K562 (cell line): ENCODE results near the gene TAF4. TPM values are rescaled to one million over a fixed set of nuclear protein-coding genes. Genes with fewer than 3 reads are reported as not detected.

Experiments
- ETV5 ChIP-seq: sonication (generic); formaldehyde crosslinking; IDR thresholded peaks from 2 replicates; pipeline ENCODE4 v1.4.0; 2020; ENCODE audit warnings: low read depth, mild to moderate bottlenecking, missing genetic modification reagents
- FOXA3 ChIP-seq, 2 experiments: fragments of 450-650 bp in 1 of 2; sonication (generic) in 1 of 2; formaldehyde crosslinking; IDR thresholded peaks in 1 of 2; conservative IDR thresholded peaks in 1 of 2; 2 replicates each; pipeline versions ENCODE4 v1.4.0 to v1.8.0; 2020 to 2022; ENCODE audit warnings: mild to moderate bottlenecking in 2 of 2, missing genetic modification reagents in 1 of 2
- GATA2 ChIP-seq: sonication (generic); formaldehyde crosslinking; IDR thresholded peaks from 2 replicates; pipeline ENCODE4 v1.4.0; 2020; ENCODE audit warnings: mild to moderate bottlenecking, missing genetic modification reagents
- HCFC1 ChIP-seq: IDR thresholded peaks from 2 replicates; pipeline ENCODE4 v1.6.1; 2012; ENCODE audit warnings: low read depth, low read length, improper control_type of control experiment
- KLF13 ChIP-seq: fragments of 450-650 bp; IDR thresholded peaks from 2 replicates; pipeline ENCODE4 v1.6.1; 2016; ENCODE audit warnings: missing genetic modification characterization, low read depth, mild to moderate bottlenecking, missing compliant biosample characterization, moderate library complexity, borderline replicate concordance
- MCM3 ChIP-seq: fragments of 450-650 bp; IDR thresholded peaks from 2 replicates; pipeline ENCODE4 v1.6.1; 2016
- OTX1 ChIP-seq: fragments of 450-650 bp; formaldehyde crosslinking; IDR thresholded peaks from 2 replicates; pipeline ENCODE4 v1.4.0; 2022; ENCODE audit warnings: mild to moderate bottlenecking
- POLR3G ChIP-seq: IDR thresholded peaks from 2 replicates; pipeline ENCODE4 v1.6.1; 2011; ENCODE audit not compliant: insufficient read length, insufficient replicate concordance; ENCODE audit errors: extremely low read depth
- PRMT5 ChIP-seq: sonication (generic); formaldehyde crosslinking; IDR thresholded peaks from 2 replicates; pipeline ENCODE4 v1.5.0; 2020; ENCODE audit warnings: missing genetic modification reagents
- PTTG1 ChIP-seq: fragments of 450-650 bp; IDR thresholded peaks from 2 replicates; pipeline ENCODE4 v1.6.1; 2016; ENCODE audit warnings: low read depth, mild to moderate bottlenecking, missing genetic modification characterization, missing compliant biosample characterization
- RAD21 ChIP-seq, 2 experiments: fragments of 250-450 bp in 1 of 2; fragments of 450-650 bp in 1 of 2; sonication (Bioruptor Pico) in 1 of 2; formaldehyde crosslinking in 1 of 2; IDR thresholded peaks in 1 of 2; conservative IDR thresholded peaks in 1 of 2; 2 replicates each; pipeline versions ENCODE4 v1.4.0 to v1.8.0; 2020 to 2022; ENCODE audit warnings: mild to moderate bottlenecking in 2 of 2, moderate library complexity in 1 of 2
- STAT5A ChIP-seq: IDR thresholded peaks from 2 replicates; pipeline ENCODE4 v1.6.1; 2012; ENCODE audit warnings: low read length, inconsistent platforms, borderline replicate concordance
- ZBTB17 ChIP-seq: fragments of 450-650 bp; formaldehyde crosslinking; IDR thresholded peaks from 2 replicates; pipeline ENCODE4 v1.4.0; 2020; ENCODE audit warnings: mild to moderate bottlenecking
- polyA plus RNA-seq, 8 experiments: library from polyadenylated mRNA; depleted of rRNA in 4 of 8; stranded (reverse) in 5 of 8; unstranded in 3 of 8; fragments of >200 nt; fragmentation: Nextera tagmentation in 2 of 8; fragmentation: Illumina TruSeq in 1 of 8; extraction: Ambion mirVana in 2 of 8; extraction: Trizol in 1 of 8; gene quantifications; 2 replicates each; pipeline versions ENCODE4 v1.2.1 to v1.2.3, GENCODE V29; 2011 to 2014; ENCODE audit warnings: inconsistent platforms in 1 of 8, missing spikeins in 1 of 8
- total RNA-seq, 7 experiments: library from RNA; depleted of rRNA in 6 of 7; stranded (reverse); fragments of >200 nt in 6 of 7; fragmentation: Illumina TruSeq in 2 of 7; extraction: Trizol in 2 of 7; gene quantifications; 2 replicates each; pipeline versions ENCODE4 v1.2.1 to v1.2.3, GENCODE V29; 2011 to 2021; ENCODE audit warnings: low replicate concordance in 1 of 7
- TF ChIP-seq, protein P1 (sequence below): sonication (generic); formaldehyde crosslinking; IDR thresholded peaks from 2 replicates; pipeline ENCODE4 v1.8.0; 2023; ENCODE audit warnings: mild to moderate bottlenecking, missing genetic modification reagents
- TF ChIP-seq, protein P2 (sequence below): sonication (generic); formaldehyde crosslinking; IDR thresholded peaks from 2 replicates; pipeline ENCODE4 v1.8.0; 2022; ENCODE audit warnings: mild to moderate bottlenecking, missing genetic modification reagents, borderline replicate concordance
- TF ChIP-seq, protein P3 (sequence below): fragments of 150-350 bp; conservative IDR thresholded peaks from 2 replicates; pipeline ENCODE4 v1.6.1; 2014; ENCODE audit warnings: low read length

The TAF4 gene
- total and polyA plus RNA-seq, 9 of the 15 experiments (the other 6 are each of a cell fraction or from before 2014, with no cell fraction given) = 0.44 to 28.3 (median 5.6) TPM

DNA sequence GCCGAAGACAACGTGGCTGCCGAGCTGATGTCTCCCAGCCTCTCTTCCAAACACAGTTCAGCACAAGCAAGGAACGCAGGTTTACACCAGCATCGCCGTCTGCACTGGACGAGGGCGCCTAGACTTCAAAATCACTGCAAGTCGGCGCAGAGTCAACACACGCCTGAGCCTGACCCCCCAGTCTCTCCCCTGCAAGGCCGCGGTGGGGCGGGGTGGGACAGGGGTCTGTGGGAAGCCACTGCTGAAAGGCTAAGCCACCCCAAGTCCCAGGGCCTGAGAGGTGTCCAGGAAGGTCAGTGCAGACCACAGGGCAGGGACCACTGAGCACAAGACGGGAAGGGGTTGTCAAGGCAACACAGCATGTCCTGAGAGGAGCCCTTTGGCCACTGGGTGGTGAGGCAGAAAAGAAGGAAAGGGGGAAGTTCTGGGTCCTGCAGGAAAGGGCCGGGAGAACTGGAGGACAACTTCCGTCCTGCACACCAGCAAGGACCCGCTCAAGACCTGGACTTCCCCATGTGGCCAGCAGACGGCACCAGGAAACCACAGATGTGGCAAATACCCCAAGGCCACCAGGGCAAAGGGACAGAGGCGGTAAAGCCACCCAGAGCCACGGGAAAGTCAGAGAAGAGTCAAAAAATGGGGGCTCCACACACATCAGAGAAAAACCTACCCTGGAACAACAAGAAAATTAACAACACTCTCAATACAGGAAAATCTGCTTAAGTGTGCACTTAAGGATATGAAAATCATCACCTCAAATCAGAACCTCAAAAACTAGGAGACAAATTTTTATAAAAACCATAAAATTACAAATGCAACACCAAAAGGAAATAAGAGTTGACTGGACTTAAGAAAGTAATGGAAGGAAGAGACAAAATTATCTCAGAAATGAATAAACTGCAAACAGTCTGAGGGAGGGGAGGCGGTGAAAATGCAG lies 84.8 kb downstream of the TAF4 start (continued):
- TF ChIP-seq GATA2 (CRISPR knock-in tag) = no peak
- no peak for TF ChIP-seq PTTG1 (tag)
- TF ChIP-seq, protein P1, sequence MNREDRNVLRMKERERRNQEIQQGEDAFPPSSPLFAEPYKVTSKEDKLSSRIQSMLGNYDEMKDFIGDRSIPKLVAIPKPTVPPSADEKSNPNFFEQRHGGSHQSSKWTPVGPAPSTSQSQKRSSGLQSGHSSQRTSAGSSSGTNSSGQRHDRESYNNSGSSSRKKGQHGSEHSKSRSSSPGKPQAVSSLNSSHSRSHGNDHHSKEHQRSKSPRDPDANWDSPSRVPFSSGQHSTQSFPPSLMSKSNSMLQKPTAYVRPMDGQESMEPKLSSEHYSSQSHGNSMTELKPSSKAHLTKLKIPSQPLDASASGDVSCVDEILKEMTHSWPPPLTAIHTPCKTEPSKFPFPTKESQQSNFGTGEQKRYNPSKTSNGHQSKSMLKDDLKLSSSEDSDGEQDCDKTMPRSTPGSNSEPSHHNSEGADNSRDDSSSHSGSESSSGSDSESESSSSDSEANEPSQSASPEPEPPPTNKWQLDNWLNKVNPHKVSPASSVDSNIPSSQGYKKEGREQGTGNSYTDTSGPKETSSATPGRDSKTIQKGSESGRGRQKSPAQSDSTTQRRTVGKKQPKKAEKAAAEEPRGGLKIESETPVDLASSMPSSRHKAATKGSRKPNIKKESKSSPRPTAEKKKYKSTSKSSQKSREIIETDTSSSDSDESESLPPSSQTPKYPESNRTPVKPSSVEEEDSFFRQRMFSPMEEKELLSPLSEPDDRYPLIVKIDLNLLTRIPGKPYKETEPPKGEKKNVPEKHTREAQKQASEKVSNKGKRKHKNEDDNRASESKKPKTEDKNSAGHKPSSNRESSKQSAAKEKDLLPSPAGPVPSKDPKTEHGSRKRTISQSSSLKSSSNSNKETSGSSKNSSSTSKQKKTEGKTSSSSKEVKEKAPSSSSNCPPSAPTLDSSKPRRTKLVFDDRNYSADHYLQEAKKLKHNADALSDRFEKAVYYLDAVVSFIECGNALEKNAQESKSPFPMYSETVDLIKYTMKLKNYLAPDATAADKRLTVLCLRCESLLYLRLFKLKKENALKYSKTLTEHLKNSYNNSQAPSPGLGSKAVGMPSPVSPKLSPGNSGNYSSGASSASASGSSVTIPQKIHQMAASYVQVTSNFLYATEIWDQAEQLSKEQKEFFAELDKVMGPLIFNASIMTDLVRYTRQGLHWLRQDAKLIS (CRISPR knock-in tag) = no peak
- no peak for TF ChIP-seq FOXA3 (CRISPR knock-in tag; conservative IDR thresholded peaks at IDR 0.05 in 1 of 2, IDR thresholded peaks at IDR 0.05 in 1 of 2)
- no peak for TF ChIP-seq HCFC1
- TF ChIP-seq, protein P2, sequence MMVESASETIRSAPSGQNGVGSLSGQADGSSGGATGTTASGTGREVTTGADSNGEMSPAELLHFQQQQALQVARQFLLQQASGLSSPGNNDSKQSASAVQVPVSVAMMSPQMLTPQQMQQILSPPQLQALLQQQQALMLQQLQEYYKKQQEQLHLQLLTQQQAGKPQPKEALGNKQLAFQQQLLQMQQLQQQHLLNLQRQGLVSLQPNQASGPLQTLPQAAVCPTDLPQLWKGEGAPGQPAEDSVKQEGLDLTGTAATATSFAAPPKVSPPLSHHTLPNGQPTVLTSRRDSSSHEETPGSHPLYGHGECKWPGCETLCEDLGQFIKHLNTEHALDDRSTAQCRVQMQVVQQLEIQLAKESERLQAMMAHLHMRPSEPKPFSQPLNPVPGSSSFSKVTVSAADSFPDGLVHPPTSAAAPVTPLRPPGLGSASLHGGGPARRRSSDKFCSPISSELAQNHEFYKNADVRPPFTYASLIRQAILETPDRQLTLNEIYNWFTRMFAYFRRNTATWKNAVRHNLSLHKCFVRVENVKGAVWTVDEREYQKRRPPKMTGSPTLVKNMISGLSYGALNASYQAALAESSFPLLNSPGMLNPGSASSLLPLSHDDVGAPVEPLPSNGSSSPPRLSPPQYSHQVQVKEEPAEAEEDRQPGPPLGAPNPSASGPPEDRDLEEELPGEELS (CRISPR knock-in tag) = no peak
- no peak for TF ChIP-seq POLR3G
- TF ChIP-seq, protein P3, sequence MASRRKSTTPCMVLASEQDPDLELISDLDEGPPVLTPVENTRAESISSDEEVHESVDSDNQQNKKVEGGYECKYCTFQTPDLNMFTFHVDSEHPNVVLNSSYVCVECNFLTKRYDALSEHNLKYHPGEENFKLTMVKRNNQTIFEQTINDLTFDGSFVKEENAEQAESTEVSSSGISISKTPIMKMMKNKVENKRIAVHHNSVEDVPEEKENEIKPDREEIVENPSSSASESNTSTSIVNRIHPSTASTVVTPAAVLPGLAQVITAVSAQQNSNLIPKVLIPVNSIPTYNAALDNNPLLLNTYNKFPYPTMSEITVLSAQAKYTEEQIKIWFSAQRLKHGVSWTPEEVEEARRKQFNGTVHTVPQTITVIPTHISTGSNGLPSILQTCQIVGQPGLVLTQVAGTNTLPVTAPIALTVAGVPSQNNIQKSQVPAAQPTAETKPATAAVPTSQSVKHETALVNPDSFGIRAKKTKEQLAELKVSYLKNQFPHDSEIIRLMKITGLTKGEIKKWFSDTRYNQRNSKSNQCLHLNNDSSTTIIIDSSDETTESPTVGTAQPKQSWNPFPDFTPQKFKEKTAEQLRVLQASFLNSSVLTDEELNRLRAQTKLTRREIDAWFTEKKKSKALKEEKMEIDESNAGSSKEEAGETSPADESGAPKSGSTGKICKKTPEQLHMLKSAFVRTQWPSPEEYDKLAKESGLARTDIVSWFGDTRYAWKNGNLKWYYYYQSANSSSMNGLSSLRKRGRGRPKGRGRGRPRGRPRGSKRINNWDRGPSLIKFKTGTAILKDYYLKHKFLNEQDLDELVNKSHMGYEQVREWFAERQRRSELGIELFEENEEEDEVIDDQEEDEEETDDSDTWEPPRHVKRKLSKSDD = no peak
- TF ChIP-seq KLF13 (tag) = no peak
- TF ChIP-seq STAT5A = no peak
- no peak for TF ChIP-seq PRMT5 (CRISPR knock-in tag)
- no peak for TF ChIP-seq MCM3
- no peak for TF ChIP-seq ETV5 (CRISPR knock-in tag)
- TF ChIP-seq OTX1 (CRISPR knock-in tag) = no peak
- no peak for TF ChIP-seq ZBTB17
- peak; percentile 26 to 70 for TF ChIP-seq RAD21 (CRISPR knock-in tag; conservative IDR thresholded peaks at IDR 0.05 in 1 of 2, IDR thresholded peaks at IDR 0.05 in 1 of 2)
